OCI-LY1 (cell line): ENCODE results near the gene PLXND1.

ENCODE experiments used
- EZH2 ChIP-seq: fragments of 200-600 bp; sonication (generic), shearing (Covaris generic); IDR thresholded peaks from 2 replicates; pipeline ENCODE4 v1.8.0; 2017; ENCODE audit warnings: borderline replicate concordance, mixed run types, mild to moderate bottlenecking, antibody characterized with exemption, low read length, moderate library complexity, mixed read lengths
- TF ChIP-seq, protein P1 (sequence below): fragments of 200-600 bp; sonication (generic), shearing (Covaris generic); IDR thresholded peaks from 2 replicates; pipeline ENCODE4 v1.5.1; 2017; ENCODE audit warnings: mild to moderate bottlenecking, antibody characterized with exemption, low read length, moderate library complexity, mixed read lengths

DNA sequence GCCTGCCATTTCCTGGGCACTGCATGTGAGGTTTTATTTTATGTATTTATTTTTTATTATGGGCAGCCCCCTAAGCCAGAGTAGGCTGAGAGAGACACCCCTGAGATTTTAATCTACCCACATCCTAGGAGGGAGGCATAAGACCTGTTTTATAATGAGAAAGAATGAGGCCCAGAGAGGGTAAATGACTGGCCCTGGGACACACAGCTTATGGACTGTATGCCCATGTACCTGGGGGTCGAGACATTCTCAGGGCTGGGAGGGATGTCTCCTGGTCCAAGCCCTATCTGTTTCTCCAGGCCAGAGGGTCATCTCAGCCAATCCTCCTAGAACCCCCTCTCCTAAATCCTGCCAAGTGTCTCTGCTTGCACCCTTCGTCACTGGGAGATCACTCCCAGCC, 6.1 kb downstream of the PLXND1 start:
- TF ChIP-seq, protein P1, sequence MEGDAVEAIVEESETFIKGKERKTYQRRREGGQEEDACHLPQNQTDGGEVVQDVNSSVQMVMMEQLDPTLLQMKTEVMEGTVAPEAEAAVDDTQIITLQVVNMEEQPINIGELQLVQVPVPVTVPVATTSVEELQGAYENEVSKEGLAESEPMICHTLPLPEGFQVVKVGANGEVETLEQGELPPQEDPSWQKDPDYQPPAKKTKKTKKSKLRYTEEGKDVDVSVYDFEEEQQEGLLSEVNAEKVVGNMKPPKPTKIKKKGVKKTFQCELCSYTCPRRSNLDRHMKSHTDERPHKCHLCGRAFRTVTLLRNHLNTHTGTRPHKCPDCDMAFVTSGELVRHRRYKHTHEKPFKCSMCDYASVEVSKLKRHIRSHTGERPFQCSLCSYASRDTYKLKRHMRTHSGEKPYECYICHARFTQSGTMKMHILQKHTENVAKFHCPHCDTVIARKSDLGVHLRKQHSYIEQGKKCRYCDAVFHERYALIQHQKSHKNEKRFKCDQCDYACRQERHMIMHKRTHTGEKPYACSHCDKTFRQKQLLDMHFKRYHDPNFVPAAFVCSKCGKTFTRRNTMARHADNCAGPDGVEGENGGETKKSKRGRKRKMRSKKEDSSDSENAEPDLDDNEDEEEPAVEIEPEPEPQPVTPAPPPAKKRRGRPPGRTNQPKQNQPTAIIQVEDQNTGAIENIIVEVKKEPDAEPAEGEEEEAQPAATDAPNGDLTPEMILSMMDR, result no peak
- no peak for TF ChIP-seq EZH2
